Right hindlimb (tissue), 1 donor: ENCODE results near the gene AK1.

Source experiments
- DNase-seq: peaks from one replicate; pipeline ENCODE4 v3.0.0-alpha.2; 2018

The AK1 gene, protein sequence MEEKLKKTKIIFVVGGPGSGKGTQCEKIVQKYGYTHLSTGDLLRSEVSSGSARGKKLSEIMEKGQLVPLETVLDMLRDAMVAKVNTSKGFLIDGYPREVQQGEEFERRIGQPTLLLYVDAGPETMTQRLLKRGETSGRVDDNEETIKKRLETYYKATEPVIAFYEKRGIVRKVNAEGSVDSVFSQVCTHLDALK

DNA sequence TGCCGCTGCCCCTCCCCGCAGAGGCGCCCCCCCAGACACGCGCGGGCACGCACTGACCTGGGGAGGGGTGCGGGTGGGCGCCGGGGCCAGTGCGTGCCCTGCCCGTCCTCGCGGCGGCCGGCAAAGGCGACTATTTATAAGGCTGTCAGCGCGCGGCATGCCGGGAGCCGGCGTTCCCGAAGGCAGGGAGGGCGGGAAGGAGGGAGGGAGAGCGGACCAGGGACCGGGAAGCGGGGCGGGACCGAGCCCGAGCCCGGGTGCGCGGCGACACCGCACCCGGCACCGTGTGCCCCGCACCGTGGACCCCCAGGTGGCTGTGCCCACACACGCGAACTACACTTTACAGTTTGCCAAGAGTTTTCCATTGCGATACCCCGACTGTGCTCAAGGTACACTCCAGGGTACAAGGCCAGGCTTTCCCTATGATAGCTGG is at the start of gene AK1:
TSS of gene AK1 (minus strand) at position 110 of the 433 bp plus-strand sequence. CDS start 3,058 bp downstream, outside the sequence.
- peak; percentile 86 for DNase-seq

DNA sequence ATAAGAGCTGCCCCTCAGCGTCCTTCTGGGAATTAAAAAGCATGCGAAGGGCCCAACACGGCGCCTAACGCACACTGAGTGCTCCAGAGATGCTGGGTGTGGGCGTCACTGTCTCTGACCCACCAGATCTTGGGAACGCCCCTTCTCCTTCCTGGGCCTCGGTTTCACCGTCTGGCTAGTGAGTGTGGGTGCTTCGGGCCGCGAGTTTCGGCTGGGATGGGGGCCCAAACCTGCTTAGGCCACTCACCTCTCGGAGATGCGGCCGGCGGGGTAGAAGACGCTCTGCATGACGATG is 49.4 kb upstream of the AK1 start:
- no peak for DNase-seq

DNA sequence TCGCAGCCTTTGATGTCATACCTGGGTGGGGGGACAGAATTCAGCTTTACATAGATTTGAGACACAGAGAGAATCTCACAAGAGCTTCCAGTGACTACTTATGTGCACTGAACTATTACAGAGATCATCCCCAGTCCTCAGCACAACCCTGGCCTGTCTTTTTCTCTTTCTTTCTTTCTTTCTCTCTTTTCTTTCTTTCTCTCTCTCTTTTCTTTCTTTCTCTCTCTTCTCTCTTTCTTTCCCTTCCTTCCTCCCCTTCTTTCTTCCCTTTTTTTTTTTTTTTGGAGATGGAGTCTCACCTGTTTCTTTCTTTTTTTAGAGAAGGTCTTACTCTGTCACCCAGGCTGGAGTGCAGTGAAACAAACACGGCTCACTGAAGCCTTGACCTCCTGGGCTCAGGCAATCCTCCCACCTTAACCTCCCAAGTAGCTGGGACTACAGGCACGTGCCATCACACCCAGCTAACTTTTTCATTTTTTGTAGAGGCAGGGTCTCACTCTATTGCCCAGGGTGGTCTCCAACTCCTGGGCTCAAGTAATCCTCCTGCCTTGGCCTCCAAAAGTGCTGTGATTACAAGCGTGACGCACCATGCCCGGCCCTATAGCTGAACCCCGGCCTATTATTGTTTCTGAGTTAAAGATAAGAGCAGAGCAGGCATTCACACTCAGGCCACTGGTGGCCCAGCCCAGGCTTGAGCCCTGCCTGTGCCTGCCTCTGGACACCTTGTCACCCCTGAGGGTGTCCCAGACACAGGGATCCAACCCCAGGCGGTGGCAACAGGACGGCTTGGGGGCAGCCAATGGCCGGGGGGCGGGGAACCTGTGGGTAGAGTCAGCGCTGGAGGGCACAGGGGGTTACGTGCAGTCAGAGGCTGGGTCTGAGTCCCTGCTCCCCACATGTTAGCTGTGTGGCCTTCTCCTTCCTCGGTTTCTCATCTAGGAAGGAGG is 48.8 kb upstream of the AK1 start:
- DNase-seq, result no peak

DNA sequence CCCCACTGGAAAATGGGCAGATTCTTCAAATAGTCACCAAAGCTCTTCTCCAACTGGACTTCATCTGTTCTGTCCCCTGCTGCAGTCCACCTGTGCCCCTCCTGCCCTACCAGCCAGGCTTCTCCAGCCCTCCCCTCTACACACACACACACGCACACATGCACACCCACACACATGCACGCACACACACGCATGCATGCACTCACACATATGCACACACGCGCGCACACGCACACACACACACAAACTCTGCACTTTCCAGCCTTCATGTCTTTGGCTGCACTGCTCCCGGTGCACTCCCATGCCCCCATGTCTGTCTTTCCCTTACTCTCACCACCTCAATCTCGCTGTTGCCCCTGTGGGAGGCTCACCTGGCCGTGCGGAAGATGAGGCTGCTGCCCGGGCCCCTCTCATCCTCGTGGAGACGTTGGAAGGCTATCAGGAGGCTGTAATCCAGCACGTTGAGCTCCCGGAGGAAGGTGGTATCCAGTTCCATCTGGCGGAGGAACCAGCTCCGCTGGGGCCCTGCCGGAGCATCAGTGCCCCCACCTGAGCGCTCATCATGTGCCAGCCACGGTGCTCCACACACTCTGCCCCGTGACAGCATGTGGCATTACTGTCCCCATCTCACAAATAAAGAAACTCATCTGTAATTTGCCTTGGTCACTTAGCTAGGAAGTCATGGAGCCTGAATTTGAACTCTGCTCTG is 47.4 kb upstream of the AK1 start:
- DNase-seq, result no peak

DNA sequence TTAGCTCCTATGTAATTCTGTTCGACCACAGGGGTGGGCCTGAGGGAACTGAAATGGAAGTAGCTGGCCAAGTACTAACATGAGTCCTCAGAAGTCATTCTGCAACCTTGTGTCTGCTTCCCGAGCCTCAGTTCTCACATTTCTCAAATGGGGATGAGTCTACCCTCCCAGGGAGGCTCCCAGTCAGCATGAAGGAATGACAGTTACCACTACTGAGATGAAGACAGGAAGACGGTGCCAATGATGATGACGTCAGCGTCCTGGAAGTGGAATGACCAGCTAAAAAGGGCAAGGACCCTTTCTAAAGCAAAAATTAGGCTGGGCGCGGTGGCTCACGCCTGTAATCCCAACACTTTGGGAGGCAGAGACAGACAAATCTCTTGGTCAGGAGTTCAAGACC is 46.3 kb upstream of the AK1 start:
- no peak for DNase-seq

DNA sequence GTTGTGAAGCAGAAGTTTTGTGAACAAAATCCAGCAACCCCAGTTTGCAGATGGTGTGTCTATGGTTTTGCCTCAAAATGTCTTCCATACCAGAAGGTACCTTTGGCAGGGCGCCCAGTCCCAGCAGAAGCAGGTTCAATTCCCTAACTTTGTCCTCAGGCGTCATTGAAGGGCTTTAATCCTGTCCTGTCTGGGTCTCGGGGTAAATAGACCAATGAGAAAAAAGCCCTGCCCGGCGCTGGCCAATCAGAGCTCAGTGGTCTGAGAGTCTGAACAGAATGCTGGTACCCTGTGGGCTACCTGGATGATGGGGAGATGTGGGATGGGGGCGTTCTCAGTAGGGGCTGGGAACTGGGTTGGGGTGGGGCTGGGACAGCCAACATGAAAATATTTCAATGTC is 45.6 kb upstream of the AK1 start:
- DNase-seq, result no peak

DNA sequence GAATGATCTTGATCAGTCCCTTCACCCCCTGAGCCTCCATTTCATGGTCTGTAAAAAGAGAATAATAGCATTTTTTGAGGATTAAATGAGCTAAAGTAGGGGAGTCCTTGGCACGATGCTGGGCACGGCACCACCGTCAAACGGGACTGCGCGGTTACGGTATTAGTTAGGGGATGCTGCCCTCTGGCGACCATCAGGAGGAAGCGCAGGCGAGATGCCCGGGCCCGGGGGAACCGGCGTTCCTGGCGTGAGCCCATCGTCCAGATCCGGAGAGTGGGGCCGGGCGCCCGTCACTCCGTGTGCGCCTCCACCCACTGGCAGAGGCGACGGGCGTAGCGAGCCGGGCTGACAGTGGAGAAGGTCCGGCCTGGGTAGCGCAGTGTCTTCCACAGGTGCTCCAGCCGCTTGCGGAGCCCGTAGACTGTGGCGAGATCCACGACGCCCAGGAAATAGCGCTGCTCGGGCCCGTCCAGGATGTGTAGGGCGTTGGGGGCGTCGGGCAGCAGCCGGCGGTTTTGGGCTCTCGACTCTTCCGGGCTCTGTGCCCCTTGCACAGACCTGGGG is 44.2 kb upstream of the AK1 start:
- DNase-seq, result peak; percentile 74

DNA sequence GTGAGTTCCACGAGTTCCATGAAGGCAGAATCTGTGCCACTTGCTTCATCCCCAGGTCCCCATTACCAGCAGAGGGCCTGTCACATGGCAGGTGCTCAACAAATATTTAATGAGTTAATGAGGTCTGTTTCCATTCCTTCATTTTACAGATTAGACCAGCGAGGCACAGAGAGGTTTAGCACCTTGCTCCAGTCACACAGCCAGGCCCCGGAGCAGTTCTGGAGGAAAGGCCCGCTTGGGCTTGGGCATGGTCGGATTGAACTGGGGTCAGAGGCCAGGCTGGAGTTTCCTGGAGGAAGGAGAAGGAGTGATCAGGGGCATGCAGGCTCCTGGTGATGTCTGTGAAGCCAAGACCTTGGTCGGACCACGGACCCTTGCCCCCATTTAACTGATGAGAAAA is 43.3 kb upstream of the AK1 start:
- DNase-seq, result no peak

DNA sequence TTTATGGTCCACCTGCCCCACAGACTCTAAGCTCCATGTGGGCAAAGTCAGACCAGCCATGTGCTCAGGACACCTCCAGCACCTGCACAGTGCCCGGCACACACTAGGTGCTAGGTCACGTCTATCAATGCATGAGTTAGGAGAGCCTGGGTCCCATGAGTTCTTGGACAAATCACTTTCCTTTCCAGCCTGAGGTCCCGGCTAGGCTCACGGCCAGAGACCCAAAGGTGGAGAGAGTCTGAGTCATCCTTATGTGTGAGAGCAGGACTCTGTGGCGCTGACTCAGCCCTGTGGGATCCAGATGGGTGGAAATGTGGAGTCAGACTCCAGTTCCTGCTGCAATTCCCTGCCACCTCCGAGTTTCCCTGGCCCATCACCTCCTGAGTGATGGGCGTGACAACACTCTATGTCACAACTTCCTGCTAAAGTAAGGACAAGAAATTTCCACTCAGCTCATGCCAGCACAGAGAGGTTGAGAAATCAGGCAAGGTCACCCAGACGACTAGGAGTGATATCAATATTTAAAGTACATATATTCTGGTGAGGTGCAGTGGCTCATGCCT is 41.9 kb upstream of the AK1 start:
- peak; percentile 71 for DNase-seq

DNA sequence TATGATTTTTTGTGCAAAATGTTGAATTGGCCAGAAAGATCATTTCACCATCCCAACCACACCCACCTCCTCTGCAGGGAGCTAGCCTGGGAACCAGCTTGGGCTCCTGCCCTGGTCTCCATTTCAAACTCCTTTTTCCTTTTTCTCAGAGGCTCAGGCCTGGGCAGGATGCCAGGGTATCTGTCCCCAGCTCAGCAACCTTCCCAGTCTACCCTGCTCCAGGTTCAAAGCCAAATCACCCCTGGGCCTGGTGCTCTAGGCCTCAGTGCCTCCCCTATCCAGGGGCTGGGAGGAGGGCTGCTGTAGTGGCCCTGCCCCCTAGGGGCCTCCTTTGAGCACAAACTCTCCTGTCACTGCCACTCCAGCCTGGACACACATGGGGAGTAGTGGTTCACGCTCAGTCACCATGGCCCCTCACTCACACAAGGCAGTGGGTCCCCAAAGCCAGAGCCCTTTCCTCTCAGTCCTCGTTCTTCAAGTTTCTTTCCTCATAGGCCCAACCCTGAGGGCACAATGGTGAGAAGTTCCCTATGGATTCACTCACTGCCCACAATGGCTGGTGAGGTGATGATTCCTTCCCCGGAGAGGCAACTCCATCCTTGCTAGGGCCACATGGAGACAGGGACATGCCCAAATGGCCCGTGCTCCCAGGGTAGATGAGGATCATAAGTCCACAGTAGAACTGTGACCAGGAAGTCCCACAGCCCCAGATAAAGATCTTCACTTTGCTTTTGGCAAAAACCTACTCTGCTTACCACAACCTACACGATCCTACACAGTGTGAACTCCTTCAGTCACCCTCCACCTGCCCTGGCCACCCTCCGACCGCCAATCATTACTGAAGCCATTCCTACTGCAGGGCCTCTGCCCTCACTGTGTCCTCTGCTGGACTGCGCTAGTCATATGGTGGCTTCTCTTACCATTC is 41.0 kb upstream of the AK1 start:
- no peak for DNase-seq

DNA sequence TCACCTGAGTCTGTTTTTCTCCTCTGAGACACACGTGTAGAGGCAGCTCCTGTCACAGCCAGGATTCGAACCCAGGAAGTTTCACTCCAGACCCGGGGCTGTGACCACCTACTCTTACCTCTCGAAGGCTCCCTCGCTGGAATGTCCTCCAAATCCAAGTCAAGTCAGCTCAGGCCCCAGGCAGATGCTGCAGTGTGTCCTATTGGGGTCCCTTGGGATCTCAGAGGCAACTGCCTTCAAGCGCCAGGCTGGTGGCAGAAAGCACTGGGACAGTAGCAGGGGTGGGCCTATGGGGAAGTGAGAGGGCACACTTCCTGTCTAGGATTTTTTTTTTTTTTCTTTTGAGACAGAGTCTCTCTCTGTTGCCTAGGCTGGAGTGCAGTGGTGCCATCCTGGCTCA is 40.1 kb upstream of the AK1 start:
- DNase-seq, result no peak

DNA sequence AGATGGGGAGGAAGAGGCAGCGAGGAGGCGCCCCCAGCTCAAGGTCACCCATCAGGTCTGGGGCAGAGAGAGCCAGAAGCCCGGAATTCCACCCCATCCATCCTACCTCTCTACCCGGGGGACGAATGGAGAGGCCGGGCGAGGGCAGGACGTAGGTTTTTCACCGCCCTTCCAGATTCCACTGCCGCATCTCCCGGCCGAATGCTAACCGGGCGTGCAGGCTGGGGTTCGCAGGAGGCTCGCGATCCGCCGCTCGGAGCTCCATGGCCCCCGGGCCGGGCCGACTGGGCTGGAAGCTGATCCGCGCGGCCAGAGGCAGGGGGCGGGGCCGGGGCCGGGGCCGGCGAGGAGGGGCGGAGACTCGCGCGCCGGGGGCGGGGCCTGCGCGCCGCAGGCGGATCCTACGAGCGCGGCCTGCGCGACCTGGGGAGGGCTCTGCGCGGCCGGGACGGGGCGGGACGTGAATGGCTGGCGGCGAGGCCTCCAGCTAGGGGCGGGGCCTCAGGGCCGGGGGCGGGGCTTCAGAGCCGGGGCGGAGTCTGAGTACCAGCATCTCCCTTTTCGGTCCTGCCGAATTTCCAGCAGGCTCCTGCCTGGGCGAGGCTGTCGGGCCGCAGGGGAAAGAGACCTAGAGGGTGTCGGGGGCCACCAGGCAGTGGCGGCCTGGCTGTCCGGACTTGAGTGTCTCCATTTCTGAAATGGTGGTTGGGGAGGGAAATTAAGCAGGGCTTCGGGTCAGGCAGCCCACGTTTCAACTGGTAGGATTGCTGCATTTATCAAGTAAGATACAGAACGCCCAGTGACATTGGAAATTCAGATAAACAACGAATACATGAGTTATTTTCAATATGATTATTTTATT is 39.5 kb upstream of the AK1 start, which contains the start of gene ST6GALNAC4:
TSS of gene ST6GALNAC4 (minus strand) at position 322 of the 862 bp plus-strand sequence. CDS start 622 bp downstream, outside the sequence.
- peak; percentile 98 for DNase-seq

DNA sequence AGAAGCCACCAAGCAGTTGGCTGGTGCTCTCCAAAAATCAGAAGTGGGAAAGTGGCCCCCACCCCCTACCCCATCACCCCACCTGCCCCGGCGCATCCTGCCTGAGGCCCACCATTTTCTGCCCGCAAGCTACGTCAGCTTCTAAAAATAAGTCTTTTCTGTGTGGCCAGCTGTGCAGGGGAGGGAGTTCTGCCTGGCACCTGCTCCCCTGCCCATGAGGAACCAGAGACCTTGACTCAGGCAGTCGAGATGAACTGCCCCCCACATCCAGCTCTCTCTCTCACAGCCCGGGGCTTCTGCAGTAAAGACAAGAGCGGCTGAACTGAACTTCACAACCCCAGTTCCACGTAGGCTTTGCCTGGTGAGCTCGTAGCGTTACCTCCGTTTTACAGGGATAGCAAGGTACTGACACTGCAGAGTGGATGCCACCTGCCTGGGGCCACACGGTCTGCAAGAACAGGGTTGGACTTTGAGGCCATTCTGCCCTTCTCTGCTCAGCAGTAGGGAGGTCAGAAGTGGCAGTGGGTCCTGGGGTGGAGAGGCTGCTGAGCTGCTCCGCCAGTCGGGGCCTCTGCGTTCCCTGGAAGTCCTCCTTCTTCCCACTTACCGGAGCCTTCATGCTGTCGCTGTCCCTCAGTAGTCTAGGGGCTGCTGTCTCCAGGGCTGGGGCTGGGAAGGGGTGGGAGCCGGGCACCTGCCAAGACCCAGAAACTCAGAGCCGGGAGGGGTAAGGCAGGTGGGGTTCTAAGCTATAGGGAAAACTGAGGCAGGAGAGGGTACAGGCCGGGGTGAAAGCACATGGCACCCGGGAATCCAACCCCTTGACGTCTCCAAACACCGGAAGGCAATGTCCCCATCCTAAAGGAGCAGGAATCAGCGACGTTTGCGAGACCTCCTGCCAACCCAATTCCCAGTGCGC is 38.6 kb upstream of the AK1 start:
- DNase-seq, result no peak

DNA sequence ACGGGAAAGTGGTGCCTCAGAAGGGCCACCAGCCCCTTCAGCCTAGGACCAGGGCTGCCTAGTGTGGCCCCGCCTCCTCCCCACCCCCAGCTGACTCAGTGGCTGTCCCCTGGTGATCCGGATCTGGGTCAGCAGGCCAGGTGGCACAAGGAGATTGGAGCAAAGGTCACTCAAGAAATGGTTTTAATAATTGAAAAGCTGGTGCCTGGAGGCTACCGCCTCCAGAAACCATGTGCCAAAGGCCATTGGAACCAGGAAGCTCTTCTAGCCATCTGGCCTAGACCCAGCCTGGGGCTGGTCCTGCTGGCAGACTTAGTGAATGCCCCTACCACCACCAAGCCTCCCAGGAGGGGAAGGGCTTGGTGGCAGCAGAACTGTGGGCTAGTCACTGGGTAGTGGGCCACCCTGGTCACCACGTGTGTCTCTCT is 37.9 kb upstream of the AK1 start:
- no peak for DNase-seq

DNA sequence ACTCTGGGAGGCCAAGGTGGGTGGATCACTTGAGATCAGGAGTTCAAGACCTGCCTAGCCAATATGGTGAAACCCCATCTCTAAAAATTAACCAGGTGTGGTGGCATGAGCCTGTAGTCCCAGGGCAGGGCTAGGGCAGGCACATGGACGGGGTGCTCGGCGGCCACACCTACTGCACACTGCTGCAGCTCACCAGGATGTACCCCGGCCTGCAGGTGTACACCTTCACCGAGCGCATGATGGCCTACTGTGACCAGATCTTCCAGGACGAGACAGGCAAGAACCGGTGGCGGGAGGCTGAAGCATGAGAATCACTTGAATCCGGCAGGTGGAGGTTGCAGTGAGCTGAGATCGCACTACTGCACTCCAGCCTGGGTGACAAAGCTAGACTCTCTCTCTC is 36.2 kb upstream of the AK1 start:
- no peak for DNase-seq

DNA sequence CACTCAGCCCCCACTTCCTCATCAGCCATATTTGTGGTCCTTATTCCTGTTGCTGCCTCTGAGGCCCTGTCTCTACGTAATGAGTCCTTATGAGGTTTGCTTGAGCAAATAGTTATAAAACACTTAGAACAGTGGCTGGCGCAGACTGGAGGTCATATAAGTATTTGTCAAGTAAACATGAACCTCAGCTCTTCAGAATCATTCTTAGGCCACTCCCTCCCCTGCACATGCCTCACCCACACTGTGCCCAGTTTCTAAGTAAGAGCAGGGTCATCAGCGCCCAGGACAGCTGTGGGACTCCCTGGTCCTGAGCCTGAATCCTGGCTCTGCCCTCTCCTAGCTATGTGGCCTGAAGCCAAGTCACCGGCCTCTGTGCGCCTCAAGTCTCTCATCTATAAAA is 35.4 kb upstream of the AK1 start:
- no peak for DNase-seq

DNA sequence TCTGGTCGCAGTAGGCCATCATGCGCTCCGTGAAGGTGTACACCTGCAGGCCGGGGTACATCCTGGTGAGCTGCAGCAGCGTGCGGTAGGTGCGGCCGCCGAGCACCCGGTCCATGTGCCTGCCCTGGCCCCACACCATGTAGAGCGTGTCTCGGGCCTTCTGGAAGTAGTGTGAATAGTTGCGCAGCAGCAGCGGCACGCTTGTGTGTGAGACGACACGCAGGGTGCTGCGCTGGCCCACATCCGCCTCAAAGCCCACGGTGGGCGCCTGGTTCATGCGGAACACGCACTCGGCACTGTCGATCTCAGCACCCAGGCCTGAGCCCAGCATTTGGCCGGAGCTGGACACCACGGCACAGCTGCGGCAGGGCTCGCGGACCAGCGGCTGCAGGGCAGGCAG is 34.8 kb upstream of the AK1 start:
- no peak for DNase-seq

DNA sequence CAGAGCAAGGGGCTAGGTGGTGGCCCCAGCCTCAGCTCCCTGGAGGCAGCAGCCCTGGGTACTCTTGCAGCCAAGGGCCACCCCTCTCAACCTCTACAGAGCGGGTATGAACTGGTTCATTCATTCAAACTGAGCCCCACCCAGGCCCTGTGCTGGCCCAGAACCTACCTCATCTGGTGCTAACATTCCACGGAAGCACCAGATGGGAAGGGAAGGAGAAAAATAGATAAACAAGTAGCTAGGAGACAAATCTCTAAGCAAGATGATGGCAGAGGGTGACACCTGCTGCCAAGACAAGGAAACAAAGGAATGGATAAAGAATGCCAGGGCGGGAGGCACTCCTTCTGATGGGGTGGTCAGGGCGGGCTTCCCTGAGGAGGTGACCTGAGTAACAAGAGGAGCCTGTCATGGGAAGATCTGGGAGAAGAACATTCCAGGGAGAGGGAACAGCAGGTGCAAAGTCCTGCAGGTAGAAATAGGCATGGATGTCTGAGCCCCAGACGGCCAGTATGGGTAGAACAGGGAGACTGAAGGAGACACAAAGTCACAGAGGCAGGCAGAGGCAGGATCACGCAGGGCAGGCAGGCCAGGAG is 33.2 kb upstream of the AK1 start:
- no peak for DNase-seq

DNA sequence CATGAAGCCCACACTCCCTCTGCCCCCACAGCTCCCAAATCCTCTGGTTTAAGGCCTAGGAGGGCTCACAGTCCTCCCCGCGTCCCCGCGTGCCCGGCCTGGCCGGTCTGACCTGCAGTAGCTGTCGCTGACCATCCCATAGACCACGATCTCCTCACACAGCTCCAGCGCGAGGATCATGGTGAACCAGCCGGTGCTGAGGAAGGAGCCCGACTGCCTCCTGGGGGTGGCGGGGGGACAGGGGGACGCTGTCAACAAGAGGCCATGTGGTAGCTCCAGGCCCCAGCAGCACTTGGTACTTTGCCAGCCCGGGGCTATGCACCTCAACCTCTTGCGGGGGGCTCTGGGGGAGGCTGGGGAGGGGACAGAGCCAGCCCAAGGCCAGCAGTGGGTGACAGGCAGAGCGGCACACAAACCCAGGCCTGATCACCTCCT is 32.4 kb upstream of the AK1 start:
- no peak for DNase-seq

DNA sequence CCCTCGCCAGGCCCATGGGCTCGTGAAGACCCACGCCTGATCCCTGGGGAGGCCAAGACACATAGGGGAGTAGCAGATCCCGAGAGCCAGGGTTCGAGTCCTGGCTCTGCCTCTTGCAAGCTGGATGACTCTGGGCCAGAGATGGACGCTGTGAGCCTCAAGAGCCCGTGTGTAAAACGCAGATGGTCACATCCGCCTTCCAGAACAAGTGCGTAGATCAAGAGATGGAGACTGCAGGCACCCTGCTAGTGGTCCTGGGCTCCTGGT is 31.1 kb upstream of the AK1 start:
- no peak for DNase-seq
